Measurements from ENCODE around the gene ESYT2. TPM values are rescaled to one million over a fixed set of nuclear protein-coding genes. Genes with fewer than 3 reads are reported as not detected.

Gene ESYT2
- total RNA-seq, 2 donors from 2014 or later: 54.4 to 73.3 TPM

- Mint-ChIP-seq H3K27ac (peak overlapping the region; percentile 96 to 100), H3K9me3 (no peaks in the 10 kb centered on the region), H3K36me3 (peaks cover 0 to 18% of the 10 kb centered on the region in 2 donors)
- peak; percentile 80 to 81 for ATAC-seq
- DNase-seq (ENCODE audit: low spot score in 2 of 2): peak; percentile 68 to 86
Measured at GRCh38 chr7:158818325-158819213, 10.7 kb downstream of the ESYT2 start.

GRCh38 chr7:158816995-158817394 is 12.3 kb downstream of the ESYT2 start:
- DNase-seq (ENCODE audit: low spot score in 2 of 2) (no peak), ATAC-seq (no peak)
- peak overlapping the region; percentile 96 to 100 for H3K27ac Mint-ChIP-seq
- H3K9me3 Mint-ChIP-seq: no peaks in the 10 kb centered on the region
- H3K36me3 Mint-ChIP-seq: peaks cover 0 to 19% of the 10 kb centered on the region in 2 donors

- ATAC-seq (no peak), DNase-seq (ENCODE audit: low spot score in 2 of 2) (no peak)
- peaks cover 0 to 24% of the 10 kb centered on the region in 2 donors for H3K36me3 Mint-ChIP-seq
- peak overlapping the region; percentile 96 to 100 for H3K27ac Mint-ChIP-seq
- no peaks in the 10 kb centered on the region for H3K9me3 Mint-ChIP-seq
Measured at GRCh38 chr7:158816271-158816670, 13.0 kb downstream of the ESYT2 start.

- Mint-ChIP-seq H3K9me3 (no peaks in the 10 kb centered on the region), H3K27ac (peak overlapping the region; percentile 96 to 100), H3K36me3 (peaks cover 0 to 26% of the 10 kb centered on the region in 2 donors)
- no peak for DNase-seq (ENCODE audit: low spot score in 2 of 2)
- no peak for ATAC-seq
Measured at GRCh38 chr7:158815800-158816128, 13.5 kb downstream of the ESYT2 start.

- peak overlapping the region; percentile 89 to 96 for H3K27ac Mint-ChIP-seq
- ATAC-seq (no peak), DNase-seq (ENCODE audit: low spot score in 2 of 2) (no peak)
- peaks cover 0 to 31% of the 10 kb centered on the region in 2 donors for H3K36me3 Mint-ChIP-seq
- H3K9me3 Mint-ChIP-seq: no peaks in the 10 kb centered on the region
Measured at GRCh38 chr7:158815083-158815799, 14.1 kb downstream of the ESYT2 start.

- ATAC-seq (peak; percentile 22 to 44), DNase-seq (ENCODE audit: low spot score in 2 of 2) (peak in 1 of 2 donors; percentile 50)
- Mint-ChIP-seq H3K9me3 (no peaks in the 10 kb centered on the region), H3K36me3 (peaks cover 0 to 37% of the 10 kb centered on the region in 2 donors), H3K27ac (peak overlapping the region; percentile 89 to 96)
Measured at GRCh38 chr7:158814637-158815036, 14.7 kb downstream of the ESYT2 start.

GRCh38 chr7:158812684-158813083 is 16.6 kb downstream of the ESYT2 start:
- Mint-ChIP-seq H3K9me3 (no peaks in the 10 kb centered on the region), H3K27ac (peak overlapping the region; percentile 96 to 97), H3K36me3 (peaks cover 0 to 56% of the 10 kb centered on the region in 2 donors)
- peak in 1 of 2 donors; percentile 64 for DNase-seq (ENCODE audit: low spot score in 2 of 2)
- peak; percentile 30 to 59 for ATAC-seq

GRCh38 chr7:158811894-158812293 is 17.4 kb downstream of the ESYT2 start:
- Mint-ChIP-seq H3K9me3 (no peaks in the 10 kb centered on the region), H3K27ac (peak overlapping the region; percentile 96 to 97), H3K36me3 (peaks cover 0 to 59% of the 10 kb centered on the region in 2 donors)
- ATAC-seq (peak; percentile 7 to 16), DNase-seq (ENCODE audit: low spot score in 2 of 2) (no peak)

- Mint-ChIP-seq H3K27ac (peak overlapping the region; percentile 96 to 97), H3K36me3 (peaks cover 0 to 60% of the 10 kb centered on the region in 2 donors), H3K9me3 (no peaks in the 10 kb centered on the region)
- DNase-seq (ENCODE audit: low spot score in 2 of 2): peak; percentile 68 to 73
- peak; percentile 80 to 82 for ATAC-seq
Measured at GRCh38 chr7:158811461-158811860, 17.8 kb downstream of the ESYT2 start.

GRCh38 chr7:158810846-158811245 is 18.5 kb downstream of the ESYT2 start:
- no peaks in the 10 kb centered on the region for H3K9me3 Mint-ChIP-seq
- ATAC-seq: no peak
- DNase-seq (ENCODE audit: low spot score in 2 of 2): no peak
- H3K36me3 Mint-ChIP-seq: peaks cover 2 to 66% of the 10 kb centered on the region in 2 donors
- H3K27ac Mint-ChIP-seq: peak overlapping the region; percentile 94 to 96

GRCh38 chr7:158809596-158809995 is 19.7 kb downstream of the ESYT2 start:
- ATAC-seq: peak; percentile 8 to 47
- DNase-seq (ENCODE audit: low spot score in 2 of 2): no peak
- peaks cover 6 to 70% of the 10 kb centered on the region in 2 donors for H3K36me3 Mint-ChIP-seq

GRCh38 chr7:158808126-158808525 is 21.2 kb downstream of the ESYT2 start:
- no peak overlapping the region for H3K27ac Mint-ChIP-seq
- DNase-seq (ENCODE audit: low spot score in 2 of 2) (no peak), ATAC-seq (no peak)
- no peaks in the 10 kb centered on the region for H3K9me3 Mint-ChIP-seq
- H3K36me3 Mint-ChIP-seq: peaks cover 6 to 66% of the 10 kb centered on the region in 2 donors

More at GRCh38 chr7:158809596-158809995, 19.7 kb downstream of the ESYT2 start:
- no peaks in the 10 kb centered on the region for H3K9me3 Mint-ChIP-seq
- H3K27ac Mint-ChIP-seq: peak overlapping the region; percentile 94 to 96

- Mint-ChIP-seq H3K36me3 (peaks cover 6 to 59% of the 10 kb centered on the region in 2 donors), H3K27ac (no peak overlapping the region), H3K9me3 (no peaks in the 10 kb centered on the region)
- ATAC-seq: no peak
- DNase-seq (ENCODE audit: low spot score in 2 of 2): no peak
Measured at GRCh38 chr7:158805937-158806336, 23.4 kb downstream of the ESYT2 start.

GRCh38 chr7:158805414-158805813 is 23.9 kb downstream of the ESYT2 start:
- Mint-ChIP-seq H3K27ac (peak overlapping the region in 1 of 2 donors; percentile 71), H3K36me3 (peaks cover 6 to 54% of the 10 kb centered on the region in 2 donors), H3K9me3 (no peaks in the 10 kb centered on the region)
- ATAC-seq: no peak
- DNase-seq (ENCODE audit: low spot score in 2 of 2): no peak

- peak overlapping the region; percentile 23 to 71 for H3K27ac Mint-ChIP-seq
- H3K36me3 Mint-ChIP-seq: peaks cover 6 to 43% of the 10 kb centered on the region in 2 donors
- H3K9me3 Mint-ChIP-seq: no peaks in the 10 kb centered on the region
- ATAC-seq (no peak), DNase-seq (ENCODE audit: low spot score in 2 of 2) (no peak)
Measured at GRCh38 chr7:158804335-158804734, 25.0 kb downstream of the ESYT2 start.

- peak overlapping the region; percentile 81 for H3K27ac Mint-ChIP-seq
- peaks cover 6 to 35% of the 10 kb centered on the region in 2 donors for H3K36me3 Mint-ChIP-seq
- ATAC-seq: no peak
- DNase-seq (ENCODE audit: low spot score in 2 of 2): no peak
- H3K9me3 Mint-ChIP-seq: no peaks in the 10 kb centered on the region
Measured at GRCh38 chr7:158803367-158803969, 25.8 kb downstream of the ESYT2 start.

All from activated naive CD4-positive, alpha-beta T cell treated with anti-CD3 and anti-CD28 coated beads, Interleukin-2, amount 50 U/mL, for 72 hours (primary cell).